Fibroblast of the aortic adventitia (primary cell): ENCODE data around the gene NDUFB7. TPM values are rescaled to one million over a fixed set of nuclear protein-coding genes. Genes with fewer than 3 reads are reported as not detected.
"Not testable (repeated sequence)": the region's sequence is repeated elsewhere in the genome, so short reads cannot be mapped to it uniquely, and the experiment has no call there.

Experiments
- DNase-seq: peaks from one replicate; pipeline ENCODE4 v3.0.0-alpha.2; 2010; ENCODE audit warnings: low read depth
- H3K4me3 ChIP-seq: 2 replicates; pipeline ENCODE4 v1.5.1; 2011; ENCODE audit warnings: low read depth, mild to moderate bottlenecking, control low read depth, low read length, moderate library complexity
- total RNA-seq: library from RNA; depleted of rRNA; stranded (reverse); fragments of >200 nt; gene quantifications from 2 replicates; pipeline ENCODE4 v1.2.3, GENCODE V29; 2012; ENCODE audit warnings: low replicate concordance
- TF ChIP-seq, protein P1 (sequence below): IDR thresholded peaks from 2 replicates; pipeline ENCODE4 v1.5.1; 2011; ENCODE audit warnings: mild to moderate bottlenecking, low read length, control low read depth, inconsistent platforms; ENCODE audit not compliant: insufficient read depth

NDUFB7 gene
- total RNA-seq, 1 donor: 164 TPM

- H3K4me3 ChIP-seq: no peak overlapping the region
- TF ChIP-seq, protein P1, sequence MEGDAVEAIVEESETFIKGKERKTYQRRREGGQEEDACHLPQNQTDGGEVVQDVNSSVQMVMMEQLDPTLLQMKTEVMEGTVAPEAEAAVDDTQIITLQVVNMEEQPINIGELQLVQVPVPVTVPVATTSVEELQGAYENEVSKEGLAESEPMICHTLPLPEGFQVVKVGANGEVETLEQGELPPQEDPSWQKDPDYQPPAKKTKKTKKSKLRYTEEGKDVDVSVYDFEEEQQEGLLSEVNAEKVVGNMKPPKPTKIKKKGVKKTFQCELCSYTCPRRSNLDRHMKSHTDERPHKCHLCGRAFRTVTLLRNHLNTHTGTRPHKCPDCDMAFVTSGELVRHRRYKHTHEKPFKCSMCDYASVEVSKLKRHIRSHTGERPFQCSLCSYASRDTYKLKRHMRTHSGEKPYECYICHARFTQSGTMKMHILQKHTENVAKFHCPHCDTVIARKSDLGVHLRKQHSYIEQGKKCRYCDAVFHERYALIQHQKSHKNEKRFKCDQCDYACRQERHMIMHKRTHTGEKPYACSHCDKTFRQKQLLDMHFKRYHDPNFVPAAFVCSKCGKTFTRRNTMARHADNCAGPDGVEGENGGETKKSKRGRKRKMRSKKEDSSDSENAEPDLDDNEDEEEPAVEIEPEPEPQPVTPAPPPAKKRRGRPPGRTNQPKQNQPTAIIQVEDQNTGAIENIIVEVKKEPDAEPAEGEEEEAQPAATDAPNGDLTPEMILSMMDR: no peak
Measured at GRCh38 chr19:14553042-14553938, 18.6 kb downstream of the NDUFB7 start.

DNA sequence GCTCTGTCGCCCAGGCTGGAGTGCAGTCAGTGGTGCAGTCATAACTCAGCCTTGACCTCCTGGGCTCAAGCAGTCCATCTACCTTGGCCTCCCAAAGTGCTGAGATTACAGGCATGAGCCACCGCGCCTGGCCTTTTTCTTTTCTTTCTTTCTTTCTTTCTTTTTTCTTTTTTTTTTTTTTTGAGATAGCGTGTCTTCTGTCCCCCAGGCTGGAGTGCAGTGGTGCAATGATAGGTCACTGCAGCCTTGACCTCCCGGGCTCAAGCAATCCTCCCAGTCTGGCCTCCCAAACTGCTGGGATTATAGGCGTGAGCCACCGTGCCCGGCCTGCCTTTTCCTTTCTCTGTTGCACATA is 19.9 kb downstream of the NDUFB7 start:
- DNase-seq, H3K4me3 ChIP-seq: not testable (repeated sequence)

More at GRCh38 chr19:14553042-14553938, 18.6 kb downstream of the NDUFB7 start:
- DNase-seq: no peak

DNA sequence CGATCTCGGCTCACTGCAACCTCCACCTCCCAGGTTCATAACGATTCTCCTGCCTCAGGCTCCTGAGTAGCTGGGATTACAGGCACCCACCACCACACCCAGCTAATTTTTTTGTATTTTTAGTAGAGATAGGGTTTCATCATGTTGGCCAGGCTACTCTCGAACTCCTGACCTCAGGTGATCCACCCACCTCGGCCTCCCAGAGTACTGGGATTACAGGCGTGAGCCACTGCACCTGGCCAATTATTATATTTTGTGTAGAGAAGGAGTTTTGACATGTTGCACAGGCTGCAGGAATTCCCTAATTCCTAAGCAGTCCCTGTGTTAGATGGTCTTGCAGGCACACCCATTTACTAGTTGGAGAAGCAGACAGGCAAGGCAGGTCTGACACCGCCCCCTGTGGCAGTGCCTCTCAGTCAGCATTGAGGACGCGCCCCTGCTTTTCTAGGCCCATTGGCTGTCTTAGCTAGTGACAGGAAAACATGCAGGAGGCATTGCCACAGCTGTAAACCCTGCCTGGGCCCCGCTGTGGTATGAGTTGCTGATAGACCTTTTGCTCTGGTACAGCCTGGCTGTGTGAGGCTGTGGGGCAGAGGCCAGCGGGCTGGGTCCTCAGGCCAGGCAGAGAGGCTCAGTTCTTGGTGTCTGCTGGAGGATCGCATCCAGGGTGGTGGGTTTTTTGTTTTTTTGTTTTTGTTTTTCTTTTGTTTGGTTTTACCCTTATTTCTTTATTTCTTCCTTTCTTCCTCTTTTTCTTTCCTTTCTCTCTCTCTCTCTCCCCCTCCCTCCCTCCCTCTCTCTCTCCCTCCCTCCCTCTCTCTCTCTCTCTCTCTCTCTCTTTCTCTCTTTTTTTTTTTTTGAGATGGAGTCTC is 20.5 kb downstream of the NDUFB7 start:
- peak; percentile 43 for DNase-seq
- TF ChIP-seq, protein P1: peak; percentile 34

GRCh38 chr19:14550201-14550754 is 21.6 kb downstream of the NDUFB7 start:
- DNase-seq: no peak
- no peak overlapping the region for H3K4me3 ChIP-seq
- TF ChIP-seq, protein P1: no peak

More for the DNA sequence above, 20.5 kb downstream of the NDUFB7 start:
- H3K4me3 ChIP-seq: not testable (repeated sequence)

DNA sequence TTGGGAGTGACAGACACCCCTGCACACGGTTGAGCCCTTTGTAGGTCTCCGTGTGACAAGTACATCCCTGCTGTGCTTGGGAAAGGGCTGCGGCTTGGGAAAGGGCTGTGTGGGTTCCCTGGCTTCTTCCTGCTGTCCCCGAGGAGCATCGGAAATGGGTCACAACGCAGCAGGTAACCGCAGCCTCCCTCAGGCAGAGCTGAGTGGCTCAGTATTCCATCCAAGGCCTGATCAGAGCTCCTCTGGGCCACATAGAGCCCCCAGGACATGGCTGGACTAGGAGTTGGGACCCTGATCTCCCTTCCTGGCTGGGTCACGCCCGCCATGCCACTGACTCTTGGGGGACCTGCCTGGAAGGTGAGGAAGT is 26.2 kb downstream of the NDUFB7 start:
- TF ChIP-seq, protein P1: no peak
- no peak overlapping the region for H3K4me3 ChIP-seq
- no peak for DNase-seq

- TF ChIP-seq, protein P1: no peak
- no peak for DNase-seq
- no peak overlapping the region for H3K4me3 ChIP-seq
Measured at GRCh38 chr19:14544977-14545715, 26.7 kb downstream of the NDUFB7 start.
